DMS79 treated with DMSO at 0.1 percent for 48 hours (cell line): ENCODE results near the gene FBXL17.

Experiments
- DNase-seq: peaks from one replicate; lab custom pipeline; 2025; lab: John Stamatoyannopoulos, UW

The FBXL17 gene

GRCh38 chr5:107997338-107997980 is 384.4 kb downstream of the FBXL17 start:
- no peak for DNase-seq

GRCh38 chr5:107993341-107993740 is 388.6 kb downstream of the FBXL17 start:
- DNase-seq, result no peak

DNA sequence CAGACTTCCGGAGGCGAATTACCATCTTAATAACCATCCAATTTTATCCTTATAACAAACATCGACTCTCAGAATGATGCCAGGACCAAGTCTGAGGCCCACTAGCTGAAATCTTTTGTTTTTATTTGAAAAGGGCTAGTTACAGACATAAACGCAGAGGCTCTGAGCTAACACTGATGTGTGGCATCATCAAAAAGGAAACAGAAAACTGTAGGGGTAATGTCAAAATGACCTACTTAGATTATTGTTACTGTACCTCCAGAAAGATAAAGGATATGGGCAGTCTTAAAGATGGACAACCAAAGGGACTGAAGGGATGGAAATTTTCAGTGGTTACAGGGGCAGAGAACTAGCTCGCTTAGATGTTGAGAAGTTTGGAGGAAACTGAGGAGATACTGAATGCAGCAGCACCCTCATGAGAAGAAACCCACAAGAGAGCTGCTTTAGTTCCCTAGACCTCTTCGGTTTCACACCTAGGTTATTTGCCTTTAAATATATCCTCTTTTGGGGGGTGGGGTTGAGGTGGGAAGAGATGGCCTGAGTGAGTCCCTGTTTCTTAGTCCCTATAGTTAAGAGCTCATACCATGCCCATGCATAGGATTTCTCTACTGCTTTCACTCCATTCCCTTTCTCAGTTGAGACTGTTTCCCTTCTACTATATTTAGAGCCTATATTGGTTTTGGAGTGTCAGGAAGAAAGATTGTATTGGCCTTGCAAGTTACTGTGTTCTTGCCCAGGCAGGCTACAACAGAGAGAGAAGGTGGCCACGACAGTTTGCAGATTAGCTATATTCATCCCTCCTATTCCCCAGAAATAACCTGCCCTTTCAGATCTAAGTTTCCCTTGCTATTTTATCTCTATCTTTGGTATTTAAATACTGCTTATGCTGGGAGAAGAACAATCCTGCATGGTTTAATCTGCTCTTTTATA is 390.8 kb downstream of the FBXL17 start:
- no peak for DNase-seq

DNA sequence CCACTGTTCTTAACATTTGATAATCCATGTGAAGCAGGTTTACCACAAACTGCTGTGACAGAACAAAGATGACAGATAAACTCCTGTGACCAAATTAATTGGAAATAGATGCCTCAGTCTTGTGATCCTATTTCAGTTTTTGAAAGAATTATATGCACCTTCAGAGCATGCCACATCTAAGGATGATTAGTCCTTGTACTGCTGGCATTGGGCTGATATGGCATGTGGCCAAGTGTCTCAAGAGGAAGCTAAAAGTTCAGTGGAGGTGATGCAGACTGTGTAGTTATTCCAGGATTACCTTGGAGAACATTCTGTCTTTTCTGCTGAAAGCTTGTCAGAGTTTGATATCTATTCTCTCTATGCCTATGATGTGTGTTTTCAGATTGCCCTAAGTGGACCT is 396.8 kb downstream of the FBXL17 start:
- peak; percentile 54 for DNase-seq

DNA sequence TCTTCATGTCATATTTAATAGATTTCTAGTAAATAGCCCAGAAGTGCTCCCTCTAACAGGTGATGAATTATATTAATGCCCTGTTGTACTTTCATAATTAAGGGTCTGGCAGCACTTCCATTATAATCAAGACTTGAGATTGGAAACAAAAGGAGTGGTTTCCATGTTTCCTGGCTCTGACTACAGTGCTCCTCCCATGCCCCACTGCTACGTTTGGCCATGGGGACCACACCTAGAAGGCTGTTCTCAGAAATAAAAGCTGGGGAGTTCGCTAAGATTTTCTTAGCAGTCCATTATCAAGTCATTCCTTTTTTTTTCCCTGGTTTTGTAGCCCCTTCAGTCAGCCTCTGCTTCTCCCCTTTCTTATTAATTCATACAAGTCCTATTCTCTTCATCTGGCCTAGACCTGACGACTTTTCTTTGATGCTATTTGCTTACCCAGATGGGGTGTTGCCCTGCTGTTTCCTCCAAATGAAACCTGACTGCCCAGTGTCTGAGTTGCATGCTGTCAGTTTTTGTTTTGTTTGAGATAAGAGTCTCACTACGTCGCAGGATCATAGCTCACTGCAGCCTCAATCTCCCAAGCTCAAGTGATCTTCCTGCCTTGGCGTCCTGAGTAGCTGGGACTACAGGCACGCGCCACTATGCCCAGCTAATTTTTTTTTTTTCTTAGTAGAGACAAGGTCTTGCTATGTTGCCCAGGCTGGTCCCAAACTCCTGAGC is 399.0 kb downstream of the FBXL17 start:
- DNase-seq, result no peak

DNA sequence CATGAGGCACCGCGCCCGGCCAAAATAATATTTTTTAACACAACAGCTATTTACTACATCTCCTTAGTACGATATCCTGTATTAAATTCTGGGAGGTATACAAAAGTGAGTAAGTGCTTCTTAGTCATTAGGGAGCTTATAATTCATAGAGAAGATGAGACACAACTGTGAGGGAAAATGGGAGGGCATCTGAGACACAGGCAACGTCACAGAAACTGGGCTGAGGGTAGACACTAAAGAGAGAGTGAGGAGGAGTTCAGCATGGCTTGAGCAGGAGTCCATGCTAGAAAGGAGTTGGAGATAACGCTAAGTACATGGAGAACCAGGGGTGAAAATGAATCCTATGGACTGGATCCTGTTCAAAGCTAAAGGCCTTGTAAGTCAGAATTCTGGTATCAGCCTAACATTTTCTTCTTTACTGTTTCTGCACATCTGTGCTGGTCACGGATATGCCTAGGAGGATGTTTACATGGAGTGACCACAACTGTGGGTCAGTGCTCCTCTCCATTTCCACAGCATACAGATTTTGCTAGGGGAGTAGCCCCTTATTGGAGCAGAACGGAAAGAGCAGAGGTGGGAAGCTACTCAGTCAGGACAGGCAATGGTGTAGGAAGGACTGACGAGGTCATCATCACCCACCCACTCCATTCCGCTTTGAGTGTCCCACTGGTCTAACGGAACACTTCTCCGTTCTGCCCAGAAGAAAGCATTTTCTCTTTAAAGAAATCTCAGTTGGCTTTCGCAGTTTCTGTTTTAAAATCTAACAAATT is 400.8 kb downstream of the FBXL17 start:
- DNase-seq, result no peak

- DNase-seq, result no peak
These were observed 402.0 kb downstream of the FBXL17 start for GRCh38 chr5:107979900-107980299.

DNA sequence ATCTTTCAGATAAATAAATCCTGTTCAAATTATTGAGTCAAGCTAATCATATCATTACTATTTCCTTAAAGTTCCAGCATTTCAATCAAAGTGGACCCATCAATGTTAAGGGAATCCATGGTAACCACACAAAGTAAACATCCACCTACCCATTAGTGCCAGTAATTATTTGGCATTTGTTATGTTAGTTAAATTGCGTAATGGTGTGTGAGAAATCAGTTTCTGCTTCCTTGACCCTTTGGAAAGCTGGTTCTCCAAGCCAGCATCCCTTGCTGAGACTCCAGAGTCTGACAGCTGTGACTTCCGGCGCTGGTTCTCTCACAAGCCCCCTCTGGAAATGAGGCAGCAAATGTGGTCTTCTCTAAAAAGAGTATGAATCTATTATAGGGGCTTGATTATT is 402.6 kb downstream of the FBXL17 start:
- no peak for DNase-seq

DNA sequence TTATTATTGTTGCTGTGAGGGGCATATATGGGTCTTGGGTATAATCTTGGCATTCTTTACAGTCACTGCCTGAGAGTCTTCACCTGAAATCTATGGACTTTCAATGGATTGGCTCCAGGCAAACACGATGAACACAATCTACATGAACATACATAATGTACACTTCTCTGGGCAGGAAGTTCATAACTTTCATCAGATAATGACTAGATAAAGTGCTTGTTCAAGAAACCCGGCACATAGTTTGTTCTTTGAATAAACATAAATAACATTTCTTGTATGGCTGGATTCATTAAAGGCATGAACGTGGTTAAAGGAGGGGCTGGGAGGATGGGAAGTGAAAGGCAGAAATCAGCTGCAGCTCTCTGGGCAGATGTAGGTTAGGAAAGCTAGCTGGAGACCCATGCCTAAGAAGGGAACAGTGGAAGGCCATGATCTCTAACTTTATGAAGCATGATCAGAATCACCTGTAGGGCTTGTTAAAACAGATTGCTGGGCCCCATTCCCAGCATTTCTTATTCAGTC is 404.3 kb downstream of the FBXL17 start:
- no peak for DNase-seq

- DNase-seq, result no peak
These were observed 406.3 kb downstream of the FBXL17 start for GRCh38 chr5:107975568-107975967.

DNA sequence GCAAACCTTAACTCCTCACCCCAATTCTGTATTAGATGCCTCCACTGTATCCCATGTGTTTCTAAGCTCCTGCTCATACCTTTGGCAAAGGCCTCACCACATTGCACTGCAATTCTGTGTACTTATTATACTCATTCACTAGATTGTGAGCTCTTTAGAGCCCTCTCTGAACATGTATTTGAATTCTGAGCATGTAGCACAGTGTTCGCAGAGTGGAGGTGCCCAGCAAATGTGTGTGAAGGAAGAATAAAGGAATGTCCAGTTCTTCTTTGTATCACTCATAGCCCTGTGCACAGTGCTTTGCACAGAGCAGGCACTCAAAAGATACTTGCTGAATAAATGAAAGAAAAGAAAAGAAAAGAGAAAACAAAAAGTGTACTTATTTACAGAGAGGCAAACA is 410.1 kb downstream of the FBXL17 start:
- DNase-seq, result no peak

DNA sequence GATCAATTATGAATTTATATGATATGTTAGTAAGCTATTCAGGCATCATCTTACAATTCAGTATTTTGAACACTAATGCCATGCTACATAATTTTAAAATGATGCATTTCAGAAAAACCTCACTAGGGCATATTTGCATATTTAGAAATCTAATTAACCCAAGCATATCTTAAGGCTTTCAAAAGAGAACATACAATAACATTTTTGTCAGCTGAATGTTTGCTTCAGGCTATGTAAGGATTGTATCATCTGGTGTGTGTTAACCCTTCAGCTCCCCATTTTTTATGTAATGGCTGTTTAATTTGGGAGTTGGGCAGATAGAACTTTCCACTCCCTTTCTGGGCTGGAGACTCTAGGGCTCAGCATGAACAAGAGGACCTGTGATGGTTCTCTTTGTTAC is 412.1 kb downstream of the FBXL17 start:
- no peak for DNase-seq

DNA sequence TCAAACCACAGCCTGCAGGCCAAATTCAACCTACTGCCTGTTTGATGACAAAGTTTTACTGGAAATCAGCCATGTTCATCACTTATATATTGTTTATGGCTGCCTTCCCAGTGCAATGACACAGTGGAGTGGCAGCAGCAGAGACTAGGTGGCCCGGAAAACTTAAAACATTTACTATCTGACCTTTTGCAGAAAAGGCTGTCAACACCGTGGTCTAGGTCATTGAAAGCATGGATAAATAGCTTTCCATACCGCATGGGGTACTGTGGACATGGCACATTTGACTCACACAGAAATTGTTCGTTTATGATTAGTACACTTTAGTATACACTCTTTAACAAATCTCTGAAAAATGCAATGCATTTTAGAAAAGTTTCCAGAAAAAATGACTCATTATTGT is 412.9 kb downstream of the FBXL17 start:
- no peak for DNase-seq

DNA sequence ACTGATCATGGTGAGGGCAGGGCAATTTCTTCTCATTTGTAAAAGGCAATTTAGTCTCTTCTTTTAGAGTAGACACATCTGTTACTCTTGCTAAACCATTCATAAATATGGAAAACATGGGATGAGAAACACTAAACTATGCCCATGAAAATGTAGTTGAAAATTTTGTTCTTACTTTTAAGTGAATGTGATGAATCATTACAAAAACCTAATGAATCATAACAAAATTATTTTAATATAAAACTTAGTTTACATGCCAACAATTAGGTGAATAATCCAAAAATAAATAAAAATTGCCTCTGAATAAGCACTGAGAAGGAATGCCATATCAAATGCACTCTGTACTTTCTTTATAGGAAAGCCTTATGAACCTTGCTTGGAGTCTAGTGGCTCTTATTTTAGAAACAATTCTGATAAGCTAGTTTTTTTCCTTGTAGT is 413.5 kb downstream of the FBXL17 start:
- DNase-seq, result no peak

- no peak for DNase-seq
These were observed 415.7 kb downstream of the FBXL17 start for GRCh38 chr5:107966201-107966600.

DNA sequence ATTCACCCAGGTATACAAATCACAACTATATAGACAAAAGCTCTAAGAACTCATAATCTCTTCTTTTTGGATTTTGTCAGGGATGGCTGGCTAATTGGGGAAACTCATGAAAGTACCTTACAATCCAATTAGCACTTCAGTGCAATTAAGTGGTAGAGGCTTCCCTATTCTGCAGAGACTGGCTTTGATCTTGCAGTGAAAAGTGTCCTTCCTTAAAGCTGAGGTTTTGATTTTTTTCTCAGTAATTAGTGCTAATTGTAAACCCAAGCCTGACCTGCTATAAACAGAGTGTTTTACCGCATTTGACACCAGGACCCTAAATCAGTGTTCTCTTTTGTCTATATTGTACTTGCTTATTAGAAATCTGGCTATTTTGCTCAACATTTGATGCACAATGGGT is 417.2 kb downstream of the FBXL17 start:
- no peak for DNase-seq

DNA sequence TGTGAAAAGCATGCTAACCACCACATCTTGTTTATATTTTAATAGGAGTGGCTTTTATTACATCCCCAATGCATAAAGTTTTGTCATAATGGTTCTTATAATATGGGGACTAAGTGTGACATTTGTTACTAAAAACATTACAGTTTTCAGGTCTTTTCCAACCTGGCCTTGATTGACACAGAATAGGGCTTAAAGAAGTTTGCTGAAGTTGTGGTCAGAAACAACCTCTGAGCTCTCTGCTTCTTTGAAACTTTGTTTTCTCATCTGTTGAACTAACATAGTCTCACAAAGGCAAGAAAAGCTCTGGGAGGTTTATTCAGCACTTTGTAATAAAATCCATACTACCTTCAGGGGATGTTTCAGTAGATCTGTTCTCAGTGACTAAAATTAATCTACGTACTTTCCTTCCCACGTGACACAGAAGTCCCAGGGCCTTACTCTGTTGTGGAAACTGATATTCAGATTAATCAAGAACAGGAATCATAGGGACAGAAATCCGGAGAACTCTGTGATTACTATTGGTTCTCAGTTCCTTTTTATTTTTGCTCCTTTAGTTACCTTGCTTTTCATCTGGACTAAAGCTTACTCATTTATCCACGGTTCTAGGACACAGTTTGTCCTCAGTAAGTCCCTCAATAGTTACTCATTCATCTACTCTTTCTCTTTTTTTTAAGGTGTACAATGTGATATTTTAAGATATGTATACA is 422.2 kb downstream of the FBXL17 start:
- DNase-seq, result no peak

- DNase-seq, result no peak
These were observed 423.0 kb downstream of the FBXL17 start for GRCh38 chr5:107958861-107959260.

DNA sequence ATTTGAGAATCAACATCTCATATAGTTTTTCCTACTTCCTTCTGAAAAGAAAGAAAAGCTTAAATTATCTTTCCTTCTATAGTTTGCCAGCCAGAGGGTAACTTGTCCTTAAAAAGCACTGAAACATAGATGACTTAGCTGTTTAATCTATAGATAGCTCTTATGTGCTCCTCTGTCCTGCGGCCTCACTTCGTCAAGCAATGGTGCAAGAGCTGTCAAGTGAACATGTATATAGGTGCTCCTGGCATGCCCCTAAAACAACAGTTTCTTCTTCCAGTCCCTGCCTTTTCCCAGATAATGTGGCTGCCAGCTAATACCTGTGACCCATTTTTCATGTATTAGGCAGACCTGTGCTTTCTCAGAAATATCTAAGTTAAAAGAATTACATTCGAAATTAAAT is 423.5 kb downstream of the FBXL17 start:
- DNase-seq, result no peak

DNA sequence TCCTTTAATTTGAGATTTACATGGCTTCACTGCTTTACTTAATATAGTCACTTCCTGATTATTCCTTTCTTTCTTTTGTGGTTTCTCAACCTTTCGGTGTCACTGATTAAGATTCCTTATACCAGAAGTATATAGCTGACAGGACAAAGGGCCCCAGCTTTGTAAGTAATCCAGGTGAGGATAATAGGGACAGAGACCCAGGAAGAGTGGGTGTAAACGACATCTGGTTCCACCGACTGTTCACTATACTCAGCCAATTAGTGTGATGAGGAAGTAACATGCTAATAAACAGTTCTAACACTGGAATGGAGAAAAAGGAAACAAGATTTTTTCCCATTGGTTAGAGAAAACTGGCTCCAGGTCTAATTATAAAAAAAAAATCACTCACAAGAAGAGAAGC is 424.8 kb downstream of the FBXL17 start:
- no peak for DNase-seq

- DNase-seq, result no peak
These were observed 426.6 kb downstream of the FBXL17 start for GRCh38 chr5:107955321-107955720.
